ENCODE measurements around the gene GPA33.
A peak's percentile ranks its signal among the peaks of the same experiment; 100 is the strongest.
"Not testable (repeated sequence)": the region's sequence is repeated elsewhere in the genome, so short reads cannot be mapped to it uniquely, and the experiment has no call there.

GPA33 gene

GRCh38 chr1:167054946-167055630 lies 35.1 kb downstream of the GPA33 start:
- no peak for DNase-seq

DNA sequence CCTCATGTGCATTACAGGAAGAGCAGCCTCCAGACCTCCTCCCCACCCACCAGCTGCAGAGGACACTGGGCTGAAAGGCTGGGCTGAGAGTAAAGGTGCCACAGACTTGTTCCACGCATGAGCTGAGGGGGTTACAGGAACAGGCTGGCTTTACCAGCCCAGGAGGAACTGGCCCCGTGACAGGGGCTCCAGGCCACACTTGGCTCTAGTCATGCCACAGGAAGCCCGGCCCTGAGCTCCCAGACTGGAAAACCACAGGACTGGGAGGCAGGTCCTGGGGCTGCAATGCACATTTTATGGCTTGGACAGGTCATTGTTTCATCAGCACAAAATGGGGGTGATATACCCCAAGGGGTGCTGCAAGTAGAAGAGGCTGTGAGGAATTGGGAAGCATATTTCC lies 35.6 kb downstream of the GPA33 start:
- no peak for DNase-seq

- no peak for DNase-seq
Measured at GRCh38 chr1:167052389-167052788, 37.8 kb downstream of the GPA33 start.

GRCh38 chr1:167051907-167052306 lies 38.3 kb downstream of the GPA33 start:
- DNase-seq, result no peak

- peak; percentile 65 for DNase-seq
Measured at GRCh38 chr1:167043752-167044488, 46.3 kb downstream of the GPA33 start.

GRCh38 chr1:167033646-167034045 lies 56.5 kb downstream of the GPA33 start:
- DNase-seq, result no peak

- not testable (repeated sequence) for DNase-seq
Measured at GRCh38 chr1:167029553-167029952, 60.6 kb downstream of the GPA33 start.

DNA sequence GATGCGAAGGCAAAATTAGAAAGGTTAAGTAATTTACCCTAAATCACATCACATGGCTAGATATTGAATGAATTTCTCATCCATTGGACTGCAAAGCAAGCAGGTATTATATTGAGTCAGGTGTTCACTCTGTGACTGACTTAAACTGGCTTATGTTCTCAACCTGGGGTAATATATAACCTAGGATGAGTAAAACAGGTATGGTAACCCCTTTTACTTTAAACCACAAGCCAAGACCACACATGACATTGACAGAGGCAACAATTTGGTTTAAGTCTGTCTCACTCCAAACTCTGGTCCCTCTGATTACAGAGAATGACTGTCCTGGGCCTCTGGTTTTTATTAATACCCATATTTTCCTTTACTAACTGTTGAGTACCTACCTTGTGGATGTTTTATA lies 67.8 kb downstream of the GPA33 start:
- no peak for DNase-seq

GRCh38 chr1:167016100-167016750 lies 74.0 kb downstream of the GPA33 start:
- no peak for DNase-seq

- DNase-seq, result no peak
Measured at GRCh38 chr1:167013108-167013929, 76.9 kb downstream of the GPA33 start.

DNA sequence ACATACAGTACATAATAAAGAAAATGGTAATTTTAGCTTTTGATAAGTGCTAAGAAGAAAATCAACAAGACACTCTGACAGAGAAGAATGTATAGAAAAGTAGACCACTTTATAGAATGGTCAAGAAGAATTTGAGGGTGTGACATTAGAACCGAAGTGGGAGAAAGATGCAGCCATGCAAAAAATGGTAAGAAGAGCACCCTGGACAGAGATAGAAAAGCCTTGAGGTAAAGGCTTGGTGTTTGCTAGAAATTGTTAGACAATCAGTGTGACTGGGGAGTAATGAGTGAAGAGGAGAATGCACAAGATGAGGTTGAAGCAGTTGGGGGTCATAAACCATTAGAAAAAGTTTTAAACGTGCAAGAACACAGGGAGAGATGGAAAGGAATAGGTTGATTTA lies 77.6 kb downstream of the GPA33 start:
- no peak for DNase-seq

- no peak for DNase-seq
Measured at GRCh38 chr1:167011560-167012191, 78.5 kb downstream of the GPA33 start.

GRCh38 chr1:167003711-167004110 lies 86.5 kb downstream of the GPA33 start:
- DNase-seq, result no peak
